ENCODE measurements around the gene POU2AF2.

DNA sequence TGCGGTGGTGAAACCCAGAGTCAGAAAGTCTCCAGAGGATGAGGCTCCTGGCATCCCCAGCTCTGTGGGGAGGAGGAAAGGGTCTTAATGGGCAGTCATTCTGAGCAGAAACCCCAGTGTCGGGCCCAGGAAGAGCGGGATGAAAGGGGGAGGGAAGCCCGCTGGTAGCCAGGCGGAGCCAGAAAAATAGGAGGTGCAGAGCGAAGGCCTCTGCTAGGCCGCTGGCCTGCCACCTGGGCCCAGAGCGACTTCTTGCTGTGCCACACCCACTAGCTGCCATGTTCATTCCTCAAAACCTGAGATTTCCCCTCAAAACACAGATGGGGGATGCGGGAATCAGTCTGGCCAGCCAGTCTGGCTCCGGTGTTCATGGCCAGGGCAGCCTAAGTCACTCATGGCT is 52.2 kb downstream of the POU2AF2 start:
- TF ChIP-seq TARDBP (IDR thresholded peaks at IDR 0.05) (no peak), SP1 (IDR thresholded peaks at IDR 0.05) (no peak), FOXM1 (IDR thresholded peaks at IDR 0.05; ENCODE audit: borderline replicate concordance) (no peak), FOXK2 (IDR thresholded peaks at IDR 0.05) (no peak), HDGF (IDR thresholded peaks at IDR 0.05; ENCODE audit: borderline replicate concordance) (no peak), FOXA1 (IDR thresholded peaks at IDR 0.05) (no peak), BHLHE40 (IDR thresholded peaks at IDR 0.05; ENCODE audit: borderline replicate concordance) (no peak), ARNT (IDR thresholded peaks at IDR 0.05) (no peak), PKNOX1 (IDR thresholded peaks at IDR 0.05) (no peak), SUZ12 (IDR thresholded peaks at IDR 0.05) (no peak), ELF4 (IDR thresholded peaks at IDR 0.05) (no peak), ZNF384 (IDR thresholded peaks at IDR 0.05) (no peak), NFRKB (IDR thresholded peaks at IDR 0.05) (no peak)
